HEK293 (cell line): ENCODE measurements around the gene SETD7.

Experiments
- RBAK ChIP-seq: fragments of 450-650 bp; formaldehyde crosslinking; IDR thresholded peaks from 2 replicates; pipeline ENCODE4 v1.5.1; 2016; ENCODE audit warnings: missing biosample characterization, missing genetic modification characterization
- ZFHX2 ChIP-seq: fragments of 450-650 bp; formaldehyde crosslinking; conservative IDR thresholded peaks from 2 replicates; pipeline ENCODE4 v1.5.1; 2016; ENCODE audit warnings: missing biosample characterization, missing genetic modification characterization
- ZNF121 ChIP-seq: fragments of 450-650 bp; formaldehyde crosslinking; IDR thresholded peaks from 2 replicates; pipeline ENCODE4 v1.5.1; 2016; ENCODE audit warnings: missing biosample characterization, missing genetic modification characterization
- ZNF335 ChIP-seq: fragments of 450-650 bp; formaldehyde crosslinking; conservative IDR thresholded peaks from 2 replicates; pipeline ENCODE4 v1.5.1; 2016; ENCODE audit warnings: missing biosample characterization, missing genetic modification characterization
- ZNF501 ChIP-seq: fragments of 450-650 bp; formaldehyde crosslinking; IDR thresholded peaks from 2 replicates; pipeline ENCODE4 v1.5.1; 2016; ENCODE audit warnings: missing biosample characterization, missing genetic modification characterization
- ZNF658 ChIP-seq: fragments of 450-650 bp; formaldehyde crosslinking; IDR thresholded peaks from 2 replicates; pipeline ENCODE4; 2016; ENCODE audit warnings: missing biosample characterization, missing genetic modification characterization
- ZNF670 ChIP-seq: fragments of 450-650 bp; formaldehyde crosslinking; IDR thresholded peaks from 2 replicates; pipeline ENCODE4 v1.5.1; 2016; ENCODE audit warnings: missing biosample characterization, missing genetic modification characterization, low read depth
- ZSCAN30 ChIP-seq: fragments of 450-650 bp; IDR thresholded peaks from 2 replicates; pipeline ENCODE4 v1.5.1; 2018; ENCODE audit warnings: missing biosample characterization, mild to moderate bottlenecking, missing genetic modification characterization, moderate library complexity
- TF ChIP-seq, protein P1 (sequence below): fragments of 450-650 bp; formaldehyde crosslinking; IDR thresholded peaks from 2 replicates; pipeline ENCODE4 v1.5.1; 2016; ENCODE audit warnings: missing biosample characterization, missing genetic modification characterization
- TF ChIP-seq, protein P2 (sequence below): fragments of 450-650 bp; formaldehyde crosslinking; IDR thresholded peaks from 2 replicates; pipeline ENCODE4 v1.5.1; 2016; ENCODE audit warnings: missing biosample characterization, missing genetic modification characterization
- TF ChIP-seq, protein P3 (sequence below): fragments of 450-650 bp; formaldehyde crosslinking; IDR thresholded peaks from 2 replicates; pipeline ENCODE4 v1.5.1; 2016; ENCODE audit warnings: missing biosample characterization, missing genetic modification characterization, low read depth

DNA sequence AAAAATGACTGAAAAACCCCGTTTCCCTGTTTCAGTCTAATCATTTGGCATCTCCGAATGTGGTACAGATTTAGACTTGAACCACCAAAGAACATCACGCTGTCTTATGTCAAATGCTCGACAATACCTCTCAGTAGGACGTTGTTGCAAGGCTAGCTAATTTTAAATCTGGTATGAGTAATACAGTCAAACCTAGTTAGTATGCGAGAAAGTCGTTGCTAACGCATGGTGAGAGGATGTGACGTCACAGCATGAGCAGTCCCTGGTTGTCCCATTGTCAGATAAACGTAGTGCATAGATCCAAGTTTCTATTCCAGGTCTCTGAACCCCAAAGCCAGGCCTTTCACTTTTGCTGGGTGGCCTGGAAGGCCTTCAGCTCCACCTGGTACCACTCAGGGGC, 44.7 kb downstream of the SETD7 start:
- TF ChIP-seq, protein P1, sequence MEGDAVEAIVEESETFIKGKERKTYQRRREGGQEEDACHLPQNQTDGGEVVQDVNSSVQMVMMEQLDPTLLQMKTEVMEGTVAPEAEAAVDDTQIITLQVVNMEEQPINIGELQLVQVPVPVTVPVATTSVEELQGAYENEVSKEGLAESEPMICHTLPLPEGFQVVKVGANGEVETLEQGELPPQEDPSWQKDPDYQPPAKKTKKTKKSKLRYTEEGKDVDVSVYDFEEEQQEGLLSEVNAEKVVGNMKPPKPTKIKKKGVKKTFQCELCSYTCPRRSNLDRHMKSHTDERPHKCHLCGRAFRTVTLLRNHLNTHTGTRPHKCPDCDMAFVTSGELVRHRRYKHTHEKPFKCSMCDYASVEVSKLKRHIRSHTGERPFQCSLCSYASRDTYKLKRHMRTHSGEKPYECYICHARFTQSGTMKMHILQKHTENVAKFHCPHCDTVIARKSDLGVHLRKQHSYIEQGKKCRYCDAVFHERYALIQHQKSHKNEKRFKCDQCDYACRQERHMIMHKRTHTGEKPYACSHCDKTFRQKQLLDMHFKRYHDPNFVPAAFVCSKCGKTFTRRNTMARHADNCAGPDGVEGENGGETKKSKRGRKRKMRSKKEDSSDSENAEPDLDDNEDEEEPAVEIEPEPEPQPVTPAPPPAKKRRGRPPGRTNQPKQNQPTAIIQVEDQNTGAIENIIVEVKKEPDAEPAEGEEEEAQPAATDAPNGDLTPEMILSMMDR (tag by site-specific recombination), result no peak
- TF ChIP-seq ZNF335 (tag by site-specific recombination) (no peak), ZFHX2 (tag by site-specific recombination) (no peak), ZNF121 (tag by site-specific recombination) (no peak), RBAK (tag by site-specific recombination) (no peak), ZSCAN30 (tag by site-specific recombination) (no peak), ZNF670 (tag by site-specific recombination) (no peak), ZNF658 (no peak), ZNF501 (tag by site-specific recombination) (no peak)
- TF ChIP-seq, protein P2, sequence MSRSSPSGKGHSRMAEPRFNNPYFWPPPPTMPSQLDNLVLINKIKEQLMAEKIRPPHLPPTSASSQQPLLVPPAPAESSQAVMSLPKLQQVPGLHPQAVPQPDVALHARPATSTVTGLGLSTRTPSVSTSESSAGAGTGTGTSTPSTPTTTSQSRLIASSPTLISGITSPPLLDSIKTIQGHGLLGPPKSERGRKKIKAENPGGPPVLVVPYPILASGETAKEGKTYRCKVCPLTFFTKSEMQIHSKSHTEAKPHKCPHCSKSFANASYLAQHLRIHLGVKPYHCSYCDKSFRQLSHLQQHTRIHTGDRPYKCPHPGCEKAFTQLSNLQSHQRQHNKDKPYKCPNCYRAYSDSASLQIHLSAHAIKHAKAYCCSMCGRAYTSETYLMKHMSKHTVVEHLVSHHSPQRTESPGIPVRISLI (tag by site-specific recombination), result no peak
- TF ChIP-seq, protein P3, sequence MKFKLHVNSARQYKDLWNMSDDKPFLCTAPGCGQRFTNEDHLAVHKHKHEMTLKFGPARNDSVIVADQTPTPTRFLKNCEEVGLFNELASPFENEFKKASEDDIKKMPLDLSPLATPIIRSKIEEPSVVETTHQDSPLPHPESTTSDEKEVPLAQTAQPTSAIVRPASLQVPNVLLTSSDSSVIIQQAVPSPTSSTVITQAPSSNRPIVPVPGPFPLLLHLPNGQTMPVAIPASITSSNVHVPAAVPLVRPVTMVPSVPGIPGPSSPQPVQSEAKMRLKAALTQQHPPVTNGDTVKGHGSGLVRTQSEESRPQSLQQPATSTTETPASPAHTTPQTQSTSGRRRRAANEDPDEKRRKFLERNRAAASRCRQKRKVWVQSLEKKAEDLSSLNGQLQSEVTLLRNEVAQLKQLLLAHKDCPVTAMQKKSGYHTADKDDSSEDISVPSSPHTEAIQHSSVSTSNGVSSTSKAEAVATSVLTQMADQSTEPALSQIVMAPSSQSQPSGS, result no peak
